HG02885 (cell line): ENCODE results near the gene NHLRC2.

Experiments
- ATAC-seq: cut with Tn5 transposase; IDR thresholded peaks from one replicate; pipeline ENCODE4 v1.9.1; 2021; ENCODE audit warnings: mild to moderate bottlenecking; ENCODE audit not compliant: unreplicated experiment, poor library complexity

Gene NHLRC2

DNA sequence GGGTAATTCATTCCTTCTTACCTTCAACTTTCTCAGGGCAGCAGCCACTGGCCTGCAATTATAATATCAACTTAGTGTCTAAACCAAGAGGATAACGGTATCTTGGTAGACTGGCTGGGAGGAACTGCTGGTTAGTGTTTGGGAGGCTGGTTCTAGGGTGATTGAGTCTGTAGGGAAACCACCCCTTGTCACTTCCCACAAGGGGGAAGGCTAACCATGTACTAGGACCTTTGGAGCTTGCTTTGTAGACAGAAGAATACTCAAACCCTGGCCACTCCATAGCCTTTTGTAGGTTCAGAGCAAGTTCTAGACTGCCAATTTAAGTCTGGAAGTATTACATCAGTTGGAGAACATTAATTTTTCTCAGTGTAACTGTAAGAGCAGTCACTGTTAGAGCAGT lies 51.3 kb downstream of the NHLRC2 start:
- no peak for ATAC-seq

DNA sequence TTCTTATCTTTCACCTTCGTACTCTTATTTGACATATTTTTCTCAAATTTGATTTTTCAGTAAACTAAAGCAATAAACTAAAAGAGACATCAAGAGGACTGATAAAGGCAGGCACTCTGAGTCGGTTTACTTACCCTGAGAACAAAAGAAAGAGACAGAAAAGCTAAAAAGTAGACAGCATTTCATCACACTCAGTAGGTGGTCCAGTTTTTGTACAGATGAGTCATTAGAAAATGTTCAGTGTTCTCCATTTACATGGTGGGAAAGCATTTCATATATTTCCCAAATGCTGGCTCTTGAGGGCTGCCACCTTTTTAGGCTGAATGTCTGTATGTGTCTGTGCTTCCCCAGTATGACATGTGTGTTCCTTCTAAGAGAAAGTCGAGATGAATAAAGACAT lies 52.7 kb downstream of the NHLRC2 start:
- ATAC-seq = no peak

DNA sequence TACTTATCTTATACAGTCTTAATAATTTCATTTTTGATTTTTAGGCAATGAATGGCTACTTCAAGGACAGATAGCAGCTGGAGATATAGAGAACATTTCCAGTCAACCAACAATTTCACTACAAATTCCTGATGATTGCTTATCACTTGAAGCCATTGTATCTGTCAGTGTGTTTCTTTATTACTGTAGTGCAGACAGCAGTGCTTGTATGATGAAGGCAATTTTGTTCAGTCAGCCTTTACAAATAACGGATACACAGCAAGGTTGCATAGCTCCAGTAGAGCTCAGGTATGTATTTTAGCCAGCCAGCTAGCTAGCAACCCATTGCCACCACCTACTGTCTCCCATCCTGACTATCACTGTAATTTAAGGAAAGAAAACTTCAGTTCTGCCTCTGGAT lies 53.8 kb downstream of the NHLRC2 start:
- no peak for ATAC-seq

DNA sequence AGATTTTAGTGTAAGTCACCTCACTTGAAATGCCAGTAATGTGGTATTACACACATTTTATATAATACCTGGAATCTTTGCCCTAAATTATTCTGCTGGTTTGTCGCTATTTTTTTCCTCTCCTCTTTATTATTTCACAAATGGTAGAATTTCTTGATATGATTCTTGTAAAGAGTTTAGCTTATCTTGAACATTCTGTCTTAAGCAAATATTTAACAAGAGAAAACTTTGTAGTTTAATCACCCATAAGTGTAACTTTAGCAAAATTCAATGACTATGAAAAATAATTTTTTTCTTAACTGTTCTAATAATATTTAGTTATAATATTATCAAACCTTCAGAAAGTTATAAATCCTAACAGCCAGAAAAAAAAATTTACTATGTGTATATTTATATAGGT lies 56.7 kb downstream of the NHLRC2 start:
- no peak for ATAC-seq

DNA sequence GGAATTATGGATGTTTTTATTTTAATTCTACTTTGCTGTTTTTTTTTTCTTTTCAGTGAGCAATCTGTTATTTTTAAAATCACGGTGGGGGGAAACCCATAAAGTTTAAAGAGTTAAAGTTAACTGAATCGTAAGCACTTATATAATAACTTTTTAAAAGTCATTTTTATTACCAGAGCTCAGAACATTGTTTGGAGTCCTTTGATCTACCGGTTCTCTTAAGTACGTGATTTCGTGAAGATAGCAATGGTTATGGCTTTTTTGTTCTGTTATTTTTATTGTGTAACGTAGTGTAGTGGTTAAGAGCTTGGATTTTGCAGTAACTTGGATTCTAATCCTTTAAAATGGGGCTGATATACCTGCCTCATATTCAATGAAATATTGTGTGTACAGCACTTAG lies 57.4 kb downstream of the NHLRC2 start:
- no peak for ATAC-seq

DNA sequence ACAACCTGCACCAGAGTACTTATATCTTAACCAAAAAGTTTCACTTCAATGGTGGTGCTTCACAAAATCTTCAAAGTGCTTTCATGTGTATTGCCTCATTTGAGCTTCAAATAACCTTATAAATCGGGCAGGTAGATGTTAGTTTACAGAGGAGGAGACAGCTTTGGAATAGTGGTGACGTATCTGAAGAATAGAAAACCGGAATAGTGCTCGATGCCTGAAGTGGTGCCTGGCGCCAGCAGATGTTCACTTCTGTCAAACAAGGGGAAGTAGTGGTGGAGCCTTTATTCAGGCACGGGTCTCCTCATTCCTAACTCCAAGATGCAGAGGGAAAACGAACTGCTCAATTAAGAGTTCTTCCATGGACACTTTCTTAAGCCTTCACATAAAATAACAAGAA lies 58.1 kb downstream of the NHLRC2 start:
- ATAC-seq = no peak

DNA sequence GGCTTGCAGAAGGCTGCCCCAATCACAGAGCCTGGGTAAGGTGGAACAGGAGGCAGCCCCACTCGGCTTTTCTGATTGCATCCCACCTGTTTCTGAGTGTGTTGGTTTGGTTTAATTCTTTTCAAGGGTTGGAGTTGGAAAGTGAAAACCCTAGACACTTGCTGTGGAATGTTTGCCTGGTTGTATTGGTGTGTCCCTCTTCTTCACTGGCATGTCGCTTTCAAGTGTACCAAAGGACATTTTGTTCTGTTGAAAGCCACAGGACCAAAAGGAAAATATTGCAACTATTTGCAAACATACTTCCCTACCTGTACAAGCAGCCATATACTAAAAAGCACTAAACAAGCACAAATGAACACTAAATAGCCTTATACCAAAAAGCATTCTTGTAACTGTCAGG lies 60.5 kb downstream of the NHLRC2 start:
- no peak for ATAC-seq

DNA sequence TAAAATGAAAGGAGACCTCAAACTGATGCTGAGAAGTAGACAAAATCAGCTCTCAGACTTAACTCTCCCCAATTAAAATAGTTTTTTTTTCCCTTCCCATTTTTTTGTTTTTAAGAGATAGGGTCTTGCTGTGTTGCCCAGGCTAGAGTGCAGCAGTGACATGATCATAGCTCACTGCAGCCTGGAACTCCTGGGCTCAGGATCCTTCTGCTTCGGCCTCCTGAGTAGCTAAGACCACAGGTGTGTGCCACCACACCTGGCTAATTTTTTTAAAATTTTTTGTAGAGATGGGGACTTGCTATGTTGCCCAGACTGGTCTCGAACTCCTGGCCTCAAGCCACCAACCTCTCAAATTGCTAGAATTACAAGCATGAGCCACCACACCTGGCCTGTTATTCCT lies 61.1 kb downstream of the NHLRC2 start:
- ATAC-seq = no peak

DNA sequence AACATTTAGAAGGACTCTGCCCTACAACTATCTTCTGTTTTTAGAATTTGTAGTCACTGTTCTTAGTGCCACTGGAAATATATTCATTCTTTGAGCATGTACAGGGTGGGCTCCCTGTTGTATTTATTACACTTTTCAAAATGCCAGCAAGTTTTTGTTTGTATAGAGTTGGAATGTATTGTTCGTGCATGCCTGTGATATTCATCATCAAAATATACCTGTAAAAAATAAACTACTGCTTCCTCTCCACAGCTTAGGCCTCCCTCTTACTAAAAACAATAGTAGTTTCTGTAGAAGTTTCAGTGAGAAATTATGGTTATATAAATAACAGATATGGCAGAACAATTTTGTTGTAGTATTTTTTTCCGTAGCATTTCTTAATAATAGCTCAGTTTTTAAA lies 61.6 kb downstream of the NHLRC2 start:
- no peak for ATAC-seq

DNA sequence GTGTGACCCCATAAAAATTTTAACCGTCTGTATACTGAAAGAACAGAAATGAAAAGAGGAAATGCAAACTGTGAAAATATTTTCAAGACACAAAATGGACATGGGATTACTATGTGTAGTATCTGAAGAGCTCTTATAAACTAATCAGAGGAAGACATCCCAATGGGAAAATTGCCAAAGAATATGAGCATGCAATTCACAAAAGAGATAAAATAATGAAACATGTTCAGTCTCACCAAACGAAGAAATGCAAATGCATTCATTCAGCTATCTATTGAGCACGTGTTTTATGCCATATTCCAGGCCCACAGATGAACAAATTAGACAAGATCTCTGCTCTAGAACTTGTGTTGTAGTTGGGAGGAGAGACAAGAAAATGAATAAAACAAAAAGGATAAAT lies 63.2 kb downstream of the NHLRC2 start:
- ATAC-seq = no peak

DNA sequence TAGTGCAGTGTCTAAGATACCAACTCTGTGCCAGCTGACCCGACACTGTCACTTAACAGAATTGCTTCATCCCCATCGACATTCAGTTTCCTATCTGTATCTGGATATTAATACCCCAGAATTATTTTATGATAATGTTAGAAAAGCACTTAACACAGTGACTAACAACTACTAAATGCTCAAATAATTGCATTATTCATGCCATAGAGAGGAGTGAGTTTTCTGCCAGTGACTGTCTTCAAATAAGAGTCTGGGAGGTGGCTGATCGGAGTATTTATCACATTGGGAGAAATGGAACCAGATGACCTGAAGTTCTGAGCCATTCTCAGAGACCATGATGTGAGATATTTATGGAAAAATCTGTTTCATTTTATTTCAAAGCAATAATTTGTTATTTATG lies 65.7 kb downstream of the NHLRC2 start:
- ATAC-seq = no peak

DNA sequence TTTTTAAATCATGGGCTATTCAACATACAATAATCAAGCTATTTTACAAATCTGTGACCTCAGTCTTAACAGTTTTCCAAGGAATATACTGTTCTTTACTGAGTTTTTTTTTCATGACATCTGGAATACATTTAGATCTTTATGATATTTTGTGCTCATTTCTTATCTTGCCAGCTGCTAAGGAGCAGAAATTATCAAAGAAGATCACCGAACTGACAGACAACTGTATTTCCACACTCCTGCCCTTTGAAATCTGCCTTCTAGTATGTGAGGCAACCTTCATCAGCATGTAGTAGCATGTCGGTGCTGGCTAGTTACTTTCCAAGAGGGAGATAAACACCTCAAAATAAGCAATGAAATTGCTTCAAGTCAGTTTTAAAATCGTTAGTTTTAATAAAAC lies 66.4 kb downstream of the NHLRC2 start:
- ATAC-seq = no peak

DNA sequence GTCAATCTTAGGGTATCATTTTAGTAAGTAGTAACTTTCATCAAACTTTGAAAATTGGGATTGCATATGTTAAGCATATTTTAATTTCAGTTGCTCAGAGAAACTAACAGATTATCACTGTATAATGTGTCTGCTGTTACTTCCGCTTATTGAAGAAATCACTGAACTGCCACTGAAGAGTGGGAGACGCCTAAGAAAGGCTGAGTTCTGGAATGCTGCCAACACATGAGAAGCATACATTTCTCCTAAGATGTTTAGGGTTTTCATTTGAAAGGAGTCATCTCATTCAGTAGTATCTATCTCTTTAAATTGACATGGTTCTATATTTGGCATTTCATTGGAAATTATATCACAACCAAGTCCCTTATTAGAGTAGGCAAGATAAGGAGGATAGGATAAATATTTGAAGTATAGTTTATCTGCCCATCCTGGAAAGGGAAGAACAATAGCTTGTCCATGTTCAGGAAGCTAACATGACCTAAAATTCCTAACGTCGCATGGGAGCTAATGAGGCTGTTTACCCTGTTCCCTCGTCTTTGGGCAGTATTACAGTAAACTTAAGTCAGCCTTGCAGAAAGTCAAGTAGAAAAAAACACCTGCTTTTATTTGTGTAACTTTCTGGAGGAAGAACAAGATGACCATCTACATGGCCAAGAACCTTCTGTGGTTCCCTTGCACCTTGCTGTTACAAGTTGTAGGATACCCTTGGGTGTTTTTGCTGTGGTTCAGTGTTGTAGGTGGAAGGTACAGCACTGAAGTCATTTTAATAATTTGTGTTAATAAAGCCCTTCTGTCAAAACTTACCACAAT lies 67.3 kb downstream of the NHLRC2 start:
- no peak for ATAC-seq

DNA sequence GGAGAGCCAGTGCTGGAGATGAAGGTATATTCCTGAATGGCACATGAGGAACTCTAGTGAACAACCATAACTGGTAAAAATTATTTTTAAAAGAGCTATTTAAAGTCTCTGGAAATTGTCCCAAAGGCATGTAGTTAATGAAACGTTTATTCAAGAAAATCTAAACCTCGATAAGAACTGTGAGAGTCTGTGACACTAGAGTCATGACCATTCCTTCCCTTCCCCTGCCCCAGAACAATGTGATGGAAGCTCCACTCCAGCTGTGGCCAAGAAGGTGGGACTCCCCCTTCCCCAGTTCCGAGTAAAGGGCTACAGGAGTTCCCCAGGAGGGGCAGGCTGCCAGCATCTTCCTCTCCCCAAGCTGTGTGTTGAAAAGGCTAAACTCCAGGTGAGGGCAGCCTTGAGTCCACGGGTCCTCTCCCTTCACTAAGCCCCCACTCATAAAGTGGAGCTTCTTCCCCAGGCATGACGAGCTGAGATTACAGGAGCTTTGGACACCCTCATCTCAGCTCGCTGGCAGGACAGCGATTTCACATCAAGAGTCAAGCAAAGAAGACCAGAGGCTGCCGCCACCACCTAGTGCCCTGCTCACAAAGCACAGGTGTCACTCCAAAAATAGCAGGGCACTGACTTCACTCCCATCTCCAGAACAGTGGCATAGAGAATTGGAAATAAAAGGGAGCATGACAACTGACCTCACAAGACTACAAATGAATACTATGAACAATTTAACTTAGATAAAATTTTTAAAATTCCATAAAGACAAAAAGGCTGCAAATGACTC lies 68.5 kb downstream of the NHLRC2 start:
- no peak for ATAC-seq

DNA sequence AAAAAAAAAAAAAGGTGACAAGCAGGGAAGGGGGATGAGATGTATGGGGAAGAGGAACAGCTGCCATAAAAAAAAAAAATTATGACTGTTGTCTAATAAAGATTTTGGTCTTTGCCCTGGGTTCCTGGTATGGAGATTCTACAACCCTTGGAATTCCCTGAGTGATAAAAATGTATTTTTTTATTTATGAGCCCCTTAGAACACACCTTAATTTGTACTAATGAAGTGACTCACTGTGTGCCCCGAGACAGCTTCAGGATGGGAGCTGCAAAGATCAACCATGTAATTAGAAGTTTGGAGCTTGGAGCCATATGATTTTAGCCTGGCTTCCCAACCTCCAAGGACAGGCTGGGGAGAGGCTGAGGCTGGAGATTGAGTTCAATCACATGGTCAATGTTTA lies 69.7 kb downstream of the NHLRC2 start:
- ATAC-seq = no peak

DNA sequence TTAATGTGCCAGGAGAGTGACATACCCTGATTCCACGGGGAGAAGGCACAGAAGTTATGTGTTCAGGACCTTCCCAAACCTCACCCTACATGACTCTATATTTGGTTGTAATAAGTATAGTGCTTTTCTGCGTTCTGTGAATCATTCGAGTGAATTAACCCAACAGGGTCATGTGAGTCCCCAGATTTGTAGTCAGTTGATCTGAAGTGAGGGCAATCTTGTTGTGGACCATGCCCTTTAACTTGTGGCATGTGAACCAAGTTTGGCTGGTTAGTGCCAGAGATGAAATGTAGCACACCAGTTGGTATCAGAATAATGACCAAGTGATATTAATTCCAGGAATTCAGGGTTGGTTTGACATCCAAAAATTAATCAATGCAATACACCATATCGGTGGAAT lies 70.2 kb downstream of the NHLRC2 start:
- ATAC-seq = no peak

DNA sequence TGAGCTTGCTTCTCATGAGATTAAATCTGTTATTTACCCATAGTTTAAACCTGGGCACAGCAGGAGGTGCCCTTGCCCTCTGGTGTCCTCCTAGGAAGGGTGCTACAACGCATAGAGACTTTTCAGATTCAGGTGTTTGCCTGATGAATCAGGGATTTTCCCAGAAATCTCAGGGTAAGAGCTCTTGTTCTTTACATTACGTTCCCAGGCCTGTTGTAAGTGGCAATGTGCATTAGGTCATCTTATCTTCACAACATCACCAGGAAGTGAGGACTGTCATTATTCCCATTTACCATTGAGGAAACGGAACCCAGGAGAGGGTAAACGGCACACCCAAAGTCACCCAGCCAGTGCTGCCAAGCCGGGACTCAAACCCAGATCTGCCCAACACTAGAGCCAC lies 73.0 kb downstream of the NHLRC2 start:
- ATAC-seq = no peak

DNA sequence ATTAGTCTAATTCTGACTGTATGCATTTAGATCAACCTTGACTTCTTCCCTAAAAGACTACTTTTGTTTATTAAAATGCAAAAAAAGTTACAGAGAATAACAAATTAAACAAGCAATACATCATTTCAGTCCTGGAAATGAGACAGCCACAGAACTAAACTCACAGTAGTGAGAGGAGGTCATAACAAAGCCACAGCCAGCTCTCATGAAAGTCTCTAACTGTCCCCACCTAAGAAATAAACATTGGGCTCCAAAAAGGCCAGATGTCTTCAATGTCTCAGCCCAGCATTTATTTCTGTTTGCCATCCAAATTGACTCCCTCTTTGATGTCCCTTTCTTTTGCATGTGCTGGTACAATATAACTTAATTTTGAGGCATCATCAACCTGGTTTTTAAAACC lies 74.4 kb downstream of the NHLRC2 start:
- ATAC-seq = no peak

DNA sequence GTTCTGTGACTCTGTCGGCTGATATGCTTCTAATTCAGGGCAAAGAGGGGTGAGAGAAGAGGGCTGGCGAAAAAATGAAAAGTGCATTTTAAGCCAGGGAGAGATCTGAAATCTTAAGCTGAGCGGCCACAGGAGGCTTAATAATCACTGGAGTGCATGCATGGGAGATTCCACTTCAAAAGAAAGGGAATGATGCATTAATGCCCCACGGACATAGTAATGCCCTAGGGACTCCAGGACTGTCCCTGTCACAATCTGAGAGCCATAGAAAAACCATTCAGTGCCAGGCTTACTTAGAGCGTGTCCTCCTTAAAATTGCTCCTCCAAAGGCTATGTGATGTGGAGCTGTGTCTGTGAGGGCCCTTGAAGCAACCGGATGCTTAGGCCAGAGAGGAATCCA lies 75.1 kb downstream of the NHLRC2 start:
- no peak for ATAC-seq

DNA sequence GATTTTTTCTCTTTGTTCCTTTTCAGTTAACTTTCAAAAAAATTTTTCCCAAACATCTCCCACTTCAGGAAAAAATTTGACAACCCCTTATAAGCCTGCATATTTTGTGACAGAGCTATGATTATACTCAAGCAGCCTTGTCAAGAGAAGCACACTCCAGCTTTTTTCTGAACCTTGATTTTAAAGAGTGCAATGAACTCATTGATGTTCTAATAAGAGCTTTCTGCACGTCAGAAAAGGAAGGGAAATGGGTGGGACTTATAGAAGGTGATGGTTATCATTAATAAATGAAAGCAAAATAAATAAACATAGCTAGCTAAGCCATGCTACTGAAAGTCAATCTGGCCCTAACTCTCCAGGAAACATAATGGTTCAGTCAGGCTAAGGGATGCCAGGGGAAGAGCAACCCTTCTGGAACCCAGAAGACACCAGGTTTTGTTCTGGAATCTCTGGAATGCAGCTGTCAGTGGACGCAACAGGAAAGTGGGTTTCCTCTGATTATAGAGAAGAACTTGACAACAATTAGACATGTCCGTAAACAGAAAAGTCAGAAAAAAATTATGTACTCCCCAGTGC lies 76.1 kb downstream of the NHLRC2 start:
- no peak for ATAC-seq

DNA sequence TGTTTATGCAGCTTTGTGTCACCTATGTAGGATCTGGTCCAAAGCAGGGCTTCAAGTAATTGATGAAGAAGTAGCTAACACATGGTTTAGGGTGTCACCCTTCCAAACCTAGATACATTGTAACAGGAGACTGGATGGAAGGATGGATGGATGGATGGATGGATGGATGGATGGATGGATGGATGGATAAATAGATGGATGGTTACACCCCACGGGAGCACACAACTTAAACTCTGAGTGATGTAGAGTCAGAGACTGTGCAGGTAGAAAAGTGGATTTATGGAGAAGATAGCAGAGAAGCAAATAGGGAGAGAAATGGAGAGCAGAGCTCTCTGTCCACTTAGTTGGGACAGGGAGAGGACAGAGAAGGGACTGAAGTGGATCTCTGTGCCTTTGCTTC lies 78.4 kb downstream of the NHLRC2 start:
- no peak for ATAC-seq
